ENCODE results near the gene GALNT18. TPM values are rescaled to one million over a fixed set of nuclear protein-coding genes. Genes with fewer than 3 reads are reported as not detected.

GALNT18 gene
- total RNA-seq, 1 experiment from 2014 or later: 1.7 TPM

DNA sequence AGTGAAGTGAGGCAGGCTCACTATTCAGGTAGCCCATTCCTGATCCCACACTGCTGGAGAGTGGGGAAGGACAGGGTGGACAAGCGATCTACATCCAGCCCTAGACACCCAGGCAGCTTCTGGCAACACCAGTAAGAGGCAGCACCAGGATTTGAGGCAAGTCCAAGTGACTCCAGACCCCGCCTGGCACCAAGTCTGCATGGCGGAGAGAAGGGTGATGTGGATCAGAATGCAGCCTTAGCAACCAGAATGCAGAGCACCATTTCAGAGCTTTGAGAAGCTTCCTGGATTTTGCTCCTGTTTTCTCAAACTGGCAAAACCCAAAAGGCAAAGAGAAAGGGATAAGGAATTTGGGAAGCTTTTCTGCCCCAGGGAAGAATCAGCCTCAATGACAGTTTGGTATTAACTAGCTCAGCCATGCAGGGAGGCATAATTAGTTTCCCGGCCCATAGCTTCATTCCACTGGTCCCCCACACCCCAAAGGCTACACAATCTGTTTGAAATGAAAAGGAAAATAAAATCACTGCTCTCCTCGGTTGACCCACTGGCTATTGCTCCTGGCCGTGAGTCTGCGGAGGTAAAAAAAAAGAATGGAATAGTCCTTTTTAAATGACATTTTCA, 17.3 kb downstream of the GALNT18 start:
- Histone ChIP-seq H4K20me1 (ENCODE audit: control insufficient read depth, insufficient read depth, insufficient read length) (no peaks in the 10 kb centered on the region), H3K79me1 (ENCODE audit: insufficient read depth, low read depth, low read length, poor library complexity, severe bottlenecking) (no peaks in the 10 kb centered on the region), H3K4me2 (ENCODE audit: insufficient read depth, insufficient read length, low read length) (no peak overlapping the region), H3K56ac (ENCODE audit: insufficient read length, low read depth, low read length) (no peak overlapping the region), H3K79me2 (ENCODE audit: insufficient read depth, low read length) (no peaks in the 10 kb centered on the region), H3K4me1 (ENCODE audit: insufficient read depth, low read length) (no peaks in the 10 kb centered on the region), H3K14ac (ENCODE audit: insufficient read depth, low read length) (no peak overlapping the region; the same call in 1 of the 2 replicates), H4K5ac (ENCODE audit: insufficient read length, low read depth, low read length) (no peak overlapping the region), H3K27ac (ENCODE audit: insufficient read length, low read depth, low read length) (no peak overlapping the region), H2BK20ac (ENCODE audit: low read depth, low read length, poor library complexity, severe bottlenecking) (no peak overlapping the region), H4K8ac (replicated peaks; ENCODE audit: insufficient read length, low read depth, low read length) (no peak overlapping the region), H3K9ac (ENCODE audit: extremely low read depth, insufficient read length, low read length) (no peak overlapping the region), H3K18ac (ENCODE audit: insufficient read length, low read depth, low read length) (no peak overlapping the region), H3T11ph (ENCODE audit: low read length) (no peak overlapping the region), H3K23me2 (ENCODE audit: insufficient read length, low read depth, low read length, poor library complexity, severe bottlenecking) (no peaks in the 10 kb centered on the region), H3K23ac (ENCODE audit: insufficient read length, low read depth, low read length) (no peak overlapping the region), H2BK15ac (ENCODE audit: low read depth, low read length) (no peak overlapping the region), H3K4ac (ENCODE audit: low read depth, low read length) (no peak overlapping the region), H4K91ac (ENCODE audit: insufficient read length, low read depth, low read length) (no peak overlapping the region), H2AK5ac (ENCODE audit: insufficient read length, low read length) (no peak overlapping the region), H3K27me3 (ENCODE audit: insufficient read depth, low read length) (no peaks in the 10 kb centered on the region), H2BK12ac (ENCODE audit: insufficient read length, low read depth, low read length) (no peak overlapping the region), H2BK5ac (ENCODE audit: insufficient read length, low read length) (no peak overlapping the region), H2AFZ (ENCODE audit: low read length) (no peak overlapping the region), H3K9me3 (ENCODE audit: control insufficient read depth, low read depth, low read length) (no peaks in the 10 kb centered on the region), H2BK120ac (ENCODE audit: low read depth, low read length, poor library complexity, severe bottlenecking) (no peak overlapping the region)
- Mint-ChIP-seq H3K27ac (no peak overlapping the region), H3K4me3 (no peak overlapping the region), H3K4me1 (peaks cover 8 to 16% of the 10 kb centered on the region in 2 experiments), H3K9me3 (peaks cover 2 to 6% of the 10 kb centered on the region in 2 experiments; a peak in 2 of 5 replicates), H3K36me3 (ENCODE audit: insufficient read depth in 1 of 3, low read depth in 3 of 3) (peaks cover 0 to 8% (median 3%) of the 10 kb centered on the region in 3 experiments; a peak in 3 of 7 replicates), H3K27me3 (ENCODE audit: low read depth) (peaks cover 2% of the 10 kb centered on the region; the same call in 1 of the 2 replicates)
- no peak for DNase-seq
- no CpG with 5 or more reads among the region's 7 CpGs for WGBS (ENCODE audit: extremely low coverage, insufficient read length, low lambda C conversion rate)
- TF ChIP-seq, protein P1, sequence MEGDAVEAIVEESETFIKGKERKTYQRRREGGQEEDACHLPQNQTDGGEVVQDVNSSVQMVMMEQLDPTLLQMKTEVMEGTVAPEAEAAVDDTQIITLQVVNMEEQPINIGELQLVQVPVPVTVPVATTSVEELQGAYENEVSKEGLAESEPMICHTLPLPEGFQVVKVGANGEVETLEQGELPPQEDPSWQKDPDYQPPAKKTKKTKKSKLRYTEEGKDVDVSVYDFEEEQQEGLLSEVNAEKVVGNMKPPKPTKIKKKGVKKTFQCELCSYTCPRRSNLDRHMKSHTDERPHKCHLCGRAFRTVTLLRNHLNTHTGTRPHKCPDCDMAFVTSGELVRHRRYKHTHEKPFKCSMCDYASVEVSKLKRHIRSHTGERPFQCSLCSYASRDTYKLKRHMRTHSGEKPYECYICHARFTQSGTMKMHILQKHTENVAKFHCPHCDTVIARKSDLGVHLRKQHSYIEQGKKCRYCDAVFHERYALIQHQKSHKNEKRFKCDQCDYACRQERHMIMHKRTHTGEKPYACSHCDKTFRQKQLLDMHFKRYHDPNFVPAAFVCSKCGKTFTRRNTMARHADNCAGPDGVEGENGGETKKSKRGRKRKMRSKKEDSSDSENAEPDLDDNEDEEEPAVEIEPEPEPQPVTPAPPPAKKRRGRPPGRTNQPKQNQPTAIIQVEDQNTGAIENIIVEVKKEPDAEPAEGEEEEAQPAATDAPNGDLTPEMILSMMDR (conservative IDR thresholded peaks at IDR 0.05): no peak
